SIG-M5 (cell line): Measurements from ENCODE around the gene STX12.
"Not testable (repeated sequence)": the region's sequence is repeated elsewhere in the genome, so short reads cannot be mapped to it uniquely, and the experiment has no call there.

Experiments
- DNase-seq: peaks from one replicate; lab custom pipeline; 2025; lab: John Stamatoyannopoulos, UW

The STX12 gene

GRCh38 chr1:27868932-27869718, 96.1 kb downstream of the STX12 start:
- no peak for DNase-seq

- no peak for DNase-seq
Observed at GRCh38 chr1:27869719-27870085, 96.7 kb downstream of the STX12 start.

DNA sequence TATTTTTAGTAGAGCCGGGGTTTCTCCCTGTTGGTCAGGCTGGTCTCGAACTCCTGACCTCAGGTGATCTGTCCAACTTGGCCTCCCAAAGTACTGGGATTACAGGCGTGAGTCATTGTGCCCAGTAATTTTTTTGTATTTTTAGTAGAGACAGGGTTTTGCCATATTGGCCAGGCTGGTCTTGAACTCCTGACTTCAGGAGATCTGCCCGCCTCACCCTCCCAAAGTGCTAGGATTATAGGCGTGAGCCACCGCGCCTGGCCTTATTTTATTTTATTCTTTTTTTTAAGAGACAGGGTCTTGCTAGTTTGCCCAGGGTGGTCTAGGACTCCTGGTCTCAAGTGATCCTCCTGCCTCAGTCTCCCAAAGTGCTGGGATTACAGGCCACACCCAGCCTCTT, 98.1 kb downstream of the STX12 start:
- not testable (repeated sequence) for DNase-seq

- no peak for DNase-seq
Observed at GRCh38 chr1:27872059-27872801, 99.2 kb downstream of the STX12 start, which contains the start of gene THEMIS2. THEMIS2 (plus strand) TSS chr1:27872544; CDS start chr1:27872572, 28 bp downstream.

GRCh38 chr1:27872802-27873551, 100.0 kb downstream of the STX12 start:
- DNase-seq: no peak

DNA sequence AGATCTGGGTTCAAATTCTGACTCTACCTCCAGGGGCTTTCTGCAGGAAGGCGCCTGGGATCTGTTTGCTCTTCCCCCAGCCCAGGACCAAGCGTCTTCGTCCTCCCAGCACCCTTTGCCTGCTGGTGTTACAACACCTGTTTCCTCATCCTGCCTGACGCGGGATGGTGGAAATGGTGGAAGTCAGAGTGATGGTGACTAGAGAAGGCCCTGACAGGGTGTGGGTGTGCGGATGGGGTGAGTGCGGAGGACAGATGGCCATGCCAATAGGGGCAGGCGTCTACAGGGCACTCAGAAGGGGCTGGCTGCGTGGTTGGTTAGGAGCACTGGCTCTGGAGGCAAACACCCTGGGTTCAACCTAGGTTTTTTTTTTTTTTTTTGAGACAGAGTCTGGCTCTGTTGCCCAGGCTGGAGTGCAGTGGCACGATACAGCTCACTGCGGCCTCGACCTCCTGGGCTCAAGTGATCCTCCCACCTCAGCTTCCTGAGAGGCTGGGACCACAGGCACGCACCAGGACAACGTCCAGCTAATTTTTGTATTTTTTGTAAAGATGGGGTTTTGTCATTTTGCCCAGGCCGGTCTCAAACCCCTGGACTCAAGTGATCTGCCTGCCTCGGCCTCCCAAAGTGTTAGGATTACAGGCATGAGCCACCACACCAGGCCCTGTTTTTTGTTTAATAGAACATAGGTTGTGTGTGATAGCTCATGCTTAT, 100.8 kb downstream of the STX12 start:
- DNase-seq: no peak
